GM21723 (cell line): ENCODE results near the gene SUPT4H1.

Experiments used
- ATAC-seq: cut with Tn5 transposase; IDR thresholded peaks from one replicate; pipeline ENCODE4 v1.9.1; 2021; ENCODE audit warnings: mild to moderate bottlenecking, moderate library complexity; ENCODE audit not compliant: unreplicated experiment

The SUPT4H1 gene

GRCh38 chr17:58307468-58308172, 44.4 kb downstream of the SUPT4H1 start:
- no peak for ATAC-seq

GRCh38 chr17:58306131-58306951, 45.7 kb downstream of the SUPT4H1 start:
- no peak for ATAC-seq

GRCh38 chr17:58305626-58306025, 46.4 kb downstream of the SUPT4H1 start:
- no peak for ATAC-seq

GRCh38 chr17:58304750-58305486, 47.1 kb downstream of the SUPT4H1 start:
- no peak for ATAC-seq

- ATAC-seq: peak; percentile 54
Observed at GRCh38 chr17:58303971-58304749, 47.8 kb downstream of the SUPT4H1 start.

GRCh38 chr17:58302919-58303585, 48.9 kb downstream of the SUPT4H1 start:
- ATAC-seq: no peak

GRCh38 chr17:58302171-58302918, 49.7 kb downstream of the SUPT4H1 start:
- no peak for ATAC-seq

- ATAC-seq: no peak
Observed at GRCh38 chr17:58301504-58302150, 50.4 kb downstream of the SUPT4H1 start.

GRCh38 chr17:58300336-58300735, 51.7 kb downstream of the SUPT4H1 start:
- ATAC-seq: no peak
